Neural crest cell (in vitro differentiated cells): ENCODE measurements around the gene PACS2. TPM values are rescaled to one million over a fixed set of nuclear protein-coding genes. Genes with fewer than 3 reads are reported as not detected.

ENCODE experiments used
- DNase-seq: peaks from one replicate; pipeline ENCODE4 v3.0.0; 2021; ENCODE audit warnings: low read depth, mixed read lengths, low spot score
- H3K27ac Mint-ChIP-seq: one replicate; pipeline ENCODE4 v1.8.0; 2021; ENCODE audit warnings: mild to moderate bottlenecking, mixed read lengths; ENCODE audit not compliant: unreplicated experiment
- H3K27me3 Mint-ChIP-seq: 2 replicates; pipeline ENCODE4 v1.8.0; 2021; ENCODE audit warnings: low read depth, mild to moderate bottlenecking, mixed read lengths
- H3K36me3 Mint-ChIP-seq: 2 replicates; pipeline ENCODE4 v1.8.0; 2021; ENCODE audit warnings: low read depth, mild to moderate bottlenecking, mixed read lengths
- H3K4me1 Mint-ChIP-seq: 2 replicates; pipeline ENCODE4 v1.8.0; 2021; ENCODE audit warnings: mixed read lengths
- H3K4me3 Mint-ChIP-seq: one replicate; pipeline ENCODE4 v1.8.0; 2021; ENCODE audit warnings: mild to moderate bottlenecking, mixed read lengths
- H3K9me3 Mint-ChIP-seq: 2 replicates; pipeline ENCODE4 v1.8.0; 2021; ENCODE audit warnings: mixed read lengths
- total RNA-seq: library from RNA; stranded (reverse); gene quantifications from 2 replicates; pipeline ENCODE4 v1.2.1, GENCODE V29; 2021
- TF ChIP-seq, protein P1 (sequence below): fragments of 200-600 bp; sonication (generic); conservative IDR thresholded peaks from 2 replicates; pipeline ENCODE4 v1.5.0; 2021; ENCODE audit warnings: antibody characterized with exemption, mild to moderate bottlenecking

Gene PACS2
- total RNA-seq, 1 donor from 2014 or later, result 104 TPM

- TF ChIP-seq, protein P1, sequence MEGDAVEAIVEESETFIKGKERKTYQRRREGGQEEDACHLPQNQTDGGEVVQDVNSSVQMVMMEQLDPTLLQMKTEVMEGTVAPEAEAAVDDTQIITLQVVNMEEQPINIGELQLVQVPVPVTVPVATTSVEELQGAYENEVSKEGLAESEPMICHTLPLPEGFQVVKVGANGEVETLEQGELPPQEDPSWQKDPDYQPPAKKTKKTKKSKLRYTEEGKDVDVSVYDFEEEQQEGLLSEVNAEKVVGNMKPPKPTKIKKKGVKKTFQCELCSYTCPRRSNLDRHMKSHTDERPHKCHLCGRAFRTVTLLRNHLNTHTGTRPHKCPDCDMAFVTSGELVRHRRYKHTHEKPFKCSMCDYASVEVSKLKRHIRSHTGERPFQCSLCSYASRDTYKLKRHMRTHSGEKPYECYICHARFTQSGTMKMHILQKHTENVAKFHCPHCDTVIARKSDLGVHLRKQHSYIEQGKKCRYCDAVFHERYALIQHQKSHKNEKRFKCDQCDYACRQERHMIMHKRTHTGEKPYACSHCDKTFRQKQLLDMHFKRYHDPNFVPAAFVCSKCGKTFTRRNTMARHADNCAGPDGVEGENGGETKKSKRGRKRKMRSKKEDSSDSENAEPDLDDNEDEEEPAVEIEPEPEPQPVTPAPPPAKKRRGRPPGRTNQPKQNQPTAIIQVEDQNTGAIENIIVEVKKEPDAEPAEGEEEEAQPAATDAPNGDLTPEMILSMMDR, result no peak
- Mint-ChIP-seq H3K4me1 (peaks cover 8% of the 10 kb centered on the region), H3K27me3 (no peaks in the 10 kb centered on the region), H3K9me3 (peaks cover 18% of the 10 kb centered on the region), H3K4me3 (peak overlapping the region; percentile 86), H3K27ac (peak overlapping the region; percentile 71), H3K36me3 (peaks cover 27% of the 10 kb centered on the region)
- DNase-seq, result no peak
Measured at GRCh38 chr14:105398726-105399465, 84.3 kb downstream of the PACS2 start.

DNA sequence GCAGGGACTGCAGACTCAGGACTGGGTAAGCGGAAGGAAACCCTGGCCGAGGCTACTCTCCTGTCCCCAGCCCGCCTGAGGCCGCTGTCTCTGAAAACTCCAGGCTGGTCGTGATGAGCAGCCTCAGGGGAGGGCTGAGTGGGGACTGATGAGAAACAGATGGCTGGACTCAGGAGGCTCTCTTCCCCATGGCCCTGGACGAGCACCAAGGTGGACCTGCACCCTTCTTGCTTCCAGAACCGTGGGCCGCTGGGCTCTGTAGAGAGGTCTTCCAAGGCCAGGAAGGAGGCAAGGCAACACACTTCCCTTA lies 84.9 kb downstream of the PACS2 start:
- no peaks in the 10 kb centered on the region for H3K27me3 Mint-ChIP-seq
- no peak overlapping the region for H3K27ac Mint-ChIP-seq
- DNase-seq, result no peak
- TF ChIP-seq, protein P1, result no peak
- H3K4me3 Mint-ChIP-seq, result peak overlapping the region; percentile 49
- H3K9me3 Mint-ChIP-seq, result peaks cover 18% of the 10 kb centered on the region
- peaks cover 32% of the 10 kb centered on the region for H3K36me3 Mint-ChIP-seq
- H3K4me1 Mint-ChIP-seq, result peaks cover 7% of the 10 kb centered on the region

DNA sequence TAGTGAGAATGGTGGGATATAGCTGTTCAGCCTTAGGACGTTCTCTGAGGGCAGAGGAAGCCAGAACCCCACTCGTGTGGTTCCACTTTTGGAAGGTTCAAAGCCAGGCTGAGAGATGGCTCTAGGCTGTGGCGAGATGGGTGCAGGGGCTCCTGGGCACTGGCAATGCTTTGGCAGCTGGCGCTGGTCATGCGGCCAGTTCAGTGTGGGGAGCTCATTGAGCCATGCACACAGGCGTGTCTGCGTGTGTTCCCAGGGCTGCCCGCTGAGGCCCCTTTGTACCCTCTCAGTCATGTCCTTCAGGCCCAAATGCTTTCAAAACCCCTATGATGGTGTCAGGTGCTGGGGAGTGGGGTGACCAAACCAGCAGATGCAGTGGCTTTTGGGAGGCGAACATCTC lies 85.5 kb downstream of the PACS2 start:
- H3K4me1 Mint-ChIP-seq, result peaks cover 4% of the 10 kb centered on the region
- TF ChIP-seq, protein P1, result no peak
- H3K9me3 Mint-ChIP-seq, result peaks cover 18% of the 10 kb centered on the region
- peaks cover 35% of the 10 kb centered on the region for H3K36me3 Mint-ChIP-seq
- no peaks in the 10 kb centered on the region for H3K27me3 Mint-ChIP-seq
- DNase-seq, result no peak
- H3K27ac Mint-ChIP-seq, result no peak overlapping the region
- H3K4me3 Mint-ChIP-seq, result peak overlapping the region; percentile 71

DNA sequence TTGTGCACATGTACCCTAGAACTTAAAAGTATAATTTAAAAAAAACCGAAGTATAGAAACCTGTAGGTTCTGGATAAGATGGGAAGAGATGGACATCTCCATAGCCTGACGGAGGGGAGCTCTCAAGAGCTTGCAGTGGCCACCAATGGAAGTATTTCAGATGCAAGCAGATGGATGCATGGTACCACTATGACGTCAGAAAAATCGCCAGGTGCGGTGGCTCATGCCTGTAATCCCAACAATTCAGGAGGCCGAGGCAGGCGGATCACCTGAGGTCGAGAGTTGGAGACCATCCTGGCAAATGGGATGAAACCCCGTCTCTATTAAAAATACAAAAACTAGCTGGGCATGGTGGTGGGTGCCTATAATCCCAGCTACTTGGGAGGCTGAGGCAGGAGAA lies 87.2 kb downstream of the PACS2 start:
- peaks cover 4% of the 10 kb centered on the region for H3K4me1 Mint-ChIP-seq
- TF ChIP-seq, protein P1, result no peak
- H3K36me3 Mint-ChIP-seq, result peaks cover 39% of the 10 kb centered on the region
- no peaks in the 10 kb centered on the region for H3K27me3 Mint-ChIP-seq
- peak overlapping the region; percentile 71 for H3K4me3 Mint-ChIP-seq
- no peak for DNase-seq
- peaks cover 25% of the 10 kb centered on the region for H3K9me3 Mint-ChIP-seq
- no peak overlapping the region for H3K27ac Mint-ChIP-seq

DNA sequence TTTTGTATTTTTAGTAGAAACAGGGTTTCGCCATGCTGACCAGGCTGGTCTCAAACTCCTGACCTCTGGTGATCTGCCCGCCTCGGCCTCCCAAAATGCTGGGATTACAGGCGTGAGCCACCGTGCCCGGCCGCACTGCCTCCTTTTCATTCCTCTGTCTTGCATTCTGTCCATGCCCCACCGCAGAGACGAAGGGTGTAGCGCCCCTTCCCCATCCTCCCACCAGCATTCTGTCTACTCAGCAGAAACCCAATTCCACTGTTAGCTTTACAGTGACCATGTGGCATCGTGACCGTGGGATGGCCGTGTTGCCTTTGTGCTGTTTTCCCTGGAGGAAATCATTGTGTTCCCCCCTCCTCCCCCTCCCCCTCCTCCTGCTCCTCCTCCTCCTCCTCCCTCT lies 94.0 kb downstream of the PACS2 start:
- Mint-ChIP-seq H3K4me3 (peak overlapping the region; percentile 51), H3K27me3 (peaks cover 42% of the 10 kb centered on the region), H3K4me1 (peaks cover 19% of the 10 kb centered on the region), H3K27ac (no peak overlapping the region), H3K9me3 (peaks cover 7% of the 10 kb centered on the region), H3K36me3 (peaks cover 15% of the 10 kb centered on the region)
- TF ChIP-seq, protein P1, result no peak
- DNase-seq, result no peak
